Measurements from ENCODE around the gene NFAM1.

DNA sequence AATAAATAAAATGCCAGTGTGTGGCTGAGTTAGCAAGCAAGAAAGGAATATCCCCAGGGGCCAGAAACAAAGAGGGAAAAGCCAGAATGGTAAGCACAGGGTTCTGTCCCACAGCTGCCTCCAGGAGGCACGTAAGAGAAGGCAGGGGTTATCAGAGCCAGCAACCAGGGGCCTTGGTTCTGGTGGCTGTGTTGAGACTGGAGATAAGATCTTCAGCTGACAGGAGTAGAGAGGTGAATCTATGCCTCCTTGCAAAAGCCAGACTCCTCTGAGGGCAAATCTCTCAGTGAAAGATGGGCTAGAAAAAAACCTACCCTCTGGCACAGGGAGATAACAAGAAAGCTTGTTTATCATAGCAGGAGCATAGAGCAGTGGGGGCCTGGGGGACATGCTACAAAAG lies 29.8 kb upstream of the NFAM1 start:
- TF ChIP-seq, protein P1, sequence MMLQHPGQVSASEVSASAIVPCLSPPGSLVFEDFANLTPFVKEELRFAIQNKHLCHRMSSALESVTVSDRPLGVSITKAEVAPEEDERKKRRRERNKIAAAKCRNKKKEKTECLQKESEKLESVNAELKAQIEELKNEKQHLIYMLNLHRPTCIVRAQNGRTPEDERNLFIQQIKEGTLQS (IDR thresholded peaks at IDR 0.05), result no peak
- TF ChIP-seq POLR2A (IDR thresholded peaks at IDR 0.05; ENCODE audit: borderline replicate concordance, extremely low read depth, insufficient read depth, insufficient read length), result no peak
- TF ChIP-seq YY1 (IDR thresholded peaks at IDR 0.05; ENCODE audit: extremely low read depth, insufficient replicate concordance, low read depth, low read length), result no peak
- TF ChIP-seq, protein P2, sequence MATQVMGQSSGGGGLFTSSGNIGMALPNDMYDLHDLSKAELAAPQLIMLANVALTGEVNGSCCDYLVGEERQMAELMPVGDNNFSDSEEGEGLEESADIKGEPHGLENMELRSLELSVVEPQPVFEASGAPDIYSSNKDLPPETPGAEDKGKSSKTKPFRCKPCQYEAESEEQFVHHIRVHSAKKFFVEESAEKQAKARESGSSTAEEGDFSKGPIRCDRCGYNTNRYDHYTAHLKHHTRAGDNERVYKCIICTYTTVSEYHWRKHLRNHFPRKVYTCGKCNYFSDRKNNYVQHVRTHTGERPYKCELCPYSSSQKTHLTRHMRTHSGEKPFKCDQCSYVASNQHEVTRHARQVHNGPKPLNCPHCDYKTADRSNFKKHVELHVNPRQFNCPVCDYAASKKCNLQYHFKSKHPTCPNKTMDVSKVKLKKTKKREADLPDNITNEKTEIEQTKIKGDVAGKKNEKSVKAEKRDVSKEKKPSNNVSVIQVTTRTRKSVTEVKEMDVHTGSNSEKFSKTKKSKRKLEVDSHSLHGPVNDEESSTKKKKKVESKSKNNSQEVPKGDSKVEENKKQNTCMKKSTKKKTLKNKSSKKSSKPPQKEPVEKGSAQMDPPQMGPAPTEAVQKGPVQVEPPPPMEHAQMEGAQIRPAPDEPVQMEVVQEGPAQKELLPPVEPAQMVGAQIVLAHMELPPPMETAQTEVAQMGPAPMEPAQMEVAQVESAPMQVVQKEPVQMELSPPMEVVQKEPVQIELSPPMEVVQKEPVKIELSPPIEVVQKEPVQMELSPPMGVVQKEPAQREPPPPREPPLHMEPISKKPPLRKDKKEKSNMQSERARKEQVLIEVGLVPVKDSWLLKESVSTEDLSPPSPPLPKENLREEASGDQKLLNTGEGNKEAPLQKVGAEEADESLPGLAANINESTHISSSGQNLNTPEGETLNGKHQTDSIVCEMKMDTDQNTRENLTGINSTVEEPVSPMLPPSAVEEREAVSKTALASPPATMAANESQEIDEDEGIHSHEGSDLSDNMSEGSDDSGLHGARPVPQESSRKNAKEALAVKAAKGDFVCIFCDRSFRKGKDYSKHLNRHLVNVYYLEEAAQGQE (IDR thresholded peaks at IDR 0.05; ENCODE audit: low read depth), result no peak
- TF ChIP-seq, protein P3, sequence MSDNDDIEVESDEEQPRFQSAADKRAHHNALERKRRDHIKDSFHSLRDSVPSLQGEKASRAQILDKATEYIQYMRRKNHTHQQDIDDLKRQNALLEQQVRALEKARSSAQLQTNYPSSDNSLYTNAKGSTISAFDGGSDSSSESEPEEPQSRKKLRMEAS (IDR thresholded peaks at IDR 0.05), result no peak
- TF ChIP-seq EZH2 (IDR thresholded peaks at IDR 0.05), result no peak
- TF ChIP-seq POLR2AphosphoS5 (IDR thresholded peaks at IDR 0.05; ENCODE audit: low read depth, low read length), result no peak
- TF ChIP-seq, protein P4, sequence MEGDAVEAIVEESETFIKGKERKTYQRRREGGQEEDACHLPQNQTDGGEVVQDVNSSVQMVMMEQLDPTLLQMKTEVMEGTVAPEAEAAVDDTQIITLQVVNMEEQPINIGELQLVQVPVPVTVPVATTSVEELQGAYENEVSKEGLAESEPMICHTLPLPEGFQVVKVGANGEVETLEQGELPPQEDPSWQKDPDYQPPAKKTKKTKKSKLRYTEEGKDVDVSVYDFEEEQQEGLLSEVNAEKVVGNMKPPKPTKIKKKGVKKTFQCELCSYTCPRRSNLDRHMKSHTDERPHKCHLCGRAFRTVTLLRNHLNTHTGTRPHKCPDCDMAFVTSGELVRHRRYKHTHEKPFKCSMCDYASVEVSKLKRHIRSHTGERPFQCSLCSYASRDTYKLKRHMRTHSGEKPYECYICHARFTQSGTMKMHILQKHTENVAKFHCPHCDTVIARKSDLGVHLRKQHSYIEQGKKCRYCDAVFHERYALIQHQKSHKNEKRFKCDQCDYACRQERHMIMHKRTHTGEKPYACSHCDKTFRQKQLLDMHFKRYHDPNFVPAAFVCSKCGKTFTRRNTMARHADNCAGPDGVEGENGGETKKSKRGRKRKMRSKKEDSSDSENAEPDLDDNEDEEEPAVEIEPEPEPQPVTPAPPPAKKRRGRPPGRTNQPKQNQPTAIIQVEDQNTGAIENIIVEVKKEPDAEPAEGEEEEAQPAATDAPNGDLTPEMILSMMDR (IDR thresholded peaks at IDR 0.05 in 2 of 3, conservative IDR thresholded peaks at IDR 0.05 in 1 of 3; ENCODE audit: borderline replicate concordance in 1 of 3, insufficient read depth in 1 of 3, low read depth in 2 of 3, low read length in 2 of 3), result no peak
- TF ChIP-seq ZFX (IDR thresholded peaks at IDR 0.05), result no peak
- no peak for TF ChIP-seq ZNF274 (IDR thresholded peaks at IDR 0.05; ENCODE audit: low read depth, low read length)
- no peak for TF ChIP-seq JUND (IDR thresholded peaks at IDR 0.05)
